ENCODE measurements around the gene CREB3L2. TPM values are rescaled to one million over a fixed set of nuclear protein-coding genes. Genes with fewer than 3 reads are reported as not detected.
"Not testable (repeated sequence)": the region's sequence is repeated elsewhere in the genome, so short reads cannot be mapped to it uniquely, and the experiment has no call there.

The CREB3L2 gene
- total RNA-seq, 1 experiment from 2014 or later = 16.0 TPM

DNA sequence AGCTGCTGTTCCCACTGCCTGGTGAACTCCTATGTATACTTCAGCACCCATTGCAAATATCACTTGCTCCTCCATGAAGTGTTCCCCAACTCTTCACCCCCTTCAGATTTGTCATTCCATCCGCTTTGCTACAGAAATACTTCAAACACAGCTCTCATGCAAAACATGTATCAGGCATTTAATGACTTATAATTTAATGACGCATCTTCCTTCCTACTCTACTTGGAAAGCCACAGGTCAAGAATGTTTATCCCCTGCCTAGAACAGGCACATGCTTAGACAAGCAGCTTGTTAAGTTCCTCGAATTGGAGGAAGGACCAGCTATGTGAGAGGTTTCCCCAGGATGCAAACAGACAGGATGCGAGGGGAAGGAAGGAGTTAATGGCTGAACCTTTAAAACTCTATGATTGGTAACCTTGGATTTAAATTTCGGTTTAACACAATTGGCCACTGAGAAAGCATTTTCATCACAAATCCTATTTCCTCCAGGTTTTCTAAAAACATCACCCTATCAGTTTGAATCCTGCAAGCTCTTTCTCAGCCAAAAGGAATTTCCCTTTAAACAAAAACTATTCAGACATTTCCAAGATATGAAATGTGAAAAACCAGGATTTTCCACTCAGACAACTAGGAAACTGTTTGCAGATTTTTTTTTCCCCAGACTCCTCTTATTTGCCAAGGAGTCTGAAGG is 11.5 kb downstream of the CREB3L2 start:
- peak; percentile 51 to 66 for DNase-seq (ENCODE audit: low read depth in 1 of 2, low spot score in 2 of 2)
- Histone ChIP-seq H3K4me3 (no peak overlapping the region), H3K36me3 (no peaks in the 10 kb centered on the region), H3K27me3 (replicated peaks) (no peaks in the 10 kb centered on the region), H3K9me3 (replicated peaks) (no peaks in the 10 kb centered on the region), H3K4me1 (replicated peaks) (peaks cover 50% of the 10 kb centered on the region), H3K27ac (peak overlapping the region; percentile 55)

DNA sequence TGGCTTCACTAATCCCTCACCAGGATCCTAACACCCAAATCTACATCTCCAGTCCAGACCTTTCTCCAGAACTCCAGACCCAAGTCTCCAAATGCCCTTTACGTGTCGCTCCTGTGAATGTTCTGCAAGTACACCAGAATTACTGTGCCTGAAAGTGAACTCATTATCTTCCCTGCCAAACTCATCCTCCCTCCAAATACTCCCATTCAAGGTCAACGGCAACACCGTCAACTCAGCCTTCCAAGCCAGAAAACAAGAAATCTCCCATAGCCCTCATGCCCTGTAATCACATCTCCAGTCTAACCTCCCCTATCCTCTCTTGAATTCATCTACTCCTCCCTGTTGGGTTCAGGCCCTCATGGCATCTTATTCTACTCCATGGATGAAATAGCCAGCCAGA is 12.3 kb downstream of the CREB3L2 start:
- Histone ChIP-seq H3K4me3 (no peak overlapping the region), H3K9me3 (replicated peaks) (no peaks in the 10 kb centered on the region), H3K4me1 (replicated peaks) (peaks cover 56% of the 10 kb centered on the region), H3K27ac (peak overlapping the region; percentile 55; the same call in 1 of the 2 replicates), H3K36me3 (peaks cover under 1% of the 10 kb centered on the region; the same call in 1 of the 2 replicates), H3K27me3 (replicated peaks) (no peaks in the 10 kb centered on the region)
- DNase-seq (ENCODE audit: low read depth in 1 of 2, low spot score in 2 of 2) = no peak

DNA sequence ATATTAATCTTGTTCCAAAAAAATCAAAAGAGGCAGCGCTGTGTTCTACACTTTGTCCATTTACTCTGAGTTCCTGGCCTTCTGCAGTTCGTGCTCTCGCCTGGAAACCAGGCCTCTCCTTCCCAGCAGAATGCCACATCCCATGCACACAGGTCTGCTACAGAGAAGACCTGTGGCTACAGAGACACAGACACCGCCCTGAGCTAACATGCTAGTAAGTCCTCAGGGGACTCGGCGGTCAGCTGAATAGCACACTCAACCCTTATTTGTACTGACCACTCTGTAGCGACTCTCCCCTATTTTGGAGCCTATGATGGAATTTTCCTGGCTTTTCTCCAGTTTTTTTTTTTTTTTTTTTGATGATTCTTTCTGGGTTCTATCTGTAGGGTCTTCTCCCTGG is 12.8 kb downstream of the CREB3L2 start:
- Histone ChIP-seq H3K27me3 (replicated peaks) (no peaks in the 10 kb centered on the region), H3K4me3 (no peak overlapping the region), H3K36me3 (peaks cover 3% of the 10 kb centered on the region; the same call in 1 of the 2 replicates), H3K9me3 (replicated peaks) (0 out of 2 replicates have a peak, but pooled peaks cover 1% of the 10 kb centered on the region), H3K27ac (no peak overlapping the region), H3K4me1 (replicated peaks) (peaks cover 56% of the 10 kb centered on the region)
- no peak for DNase-seq (ENCODE audit: low read depth in 1 of 2, low spot score in 2 of 2)

DNA sequence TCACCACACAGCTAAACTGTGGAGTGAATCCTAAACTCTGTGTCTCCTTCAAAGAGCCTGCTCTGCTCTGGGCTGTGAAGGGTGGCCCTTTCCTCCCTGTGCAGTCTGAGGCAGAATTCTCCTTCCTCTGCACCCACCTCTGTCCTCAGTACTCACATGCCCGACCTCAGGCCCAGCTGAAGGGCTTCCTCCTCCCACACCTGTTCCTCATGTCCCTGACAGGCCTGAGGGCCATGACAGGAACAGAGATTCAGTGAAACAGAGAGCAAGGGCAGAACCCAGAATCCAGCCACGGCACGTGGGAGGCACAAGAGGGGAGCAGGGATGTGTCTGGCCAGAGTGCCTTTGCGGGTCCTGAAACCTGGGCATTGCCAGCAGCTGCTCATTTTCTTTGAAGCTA is 13.9 kb downstream of the CREB3L2 start:
- H3K4me1 ChIP-seq (replicated peaks) = peaks cover 48% of the 10 kb centered on the region
- peaks cover 9% of the 10 kb centered on the region for H3K36me3 ChIP-seq
- no peak overlapping the region for H3K4me3 ChIP-seq
- H3K27me3 ChIP-seq (replicated peaks) = no peaks in the 10 kb centered on the region
- no peak overlapping the region for H3K27ac ChIP-seq
- H3K9me3 ChIP-seq (replicated peaks) = 0 out of 2 replicates have a peak, but pooled peaks cover 2% of the 10 kb centered on the region
- DNase-seq (ENCODE audit: low read depth in 1 of 2, low spot score in 2 of 2) = no peak

DNA sequence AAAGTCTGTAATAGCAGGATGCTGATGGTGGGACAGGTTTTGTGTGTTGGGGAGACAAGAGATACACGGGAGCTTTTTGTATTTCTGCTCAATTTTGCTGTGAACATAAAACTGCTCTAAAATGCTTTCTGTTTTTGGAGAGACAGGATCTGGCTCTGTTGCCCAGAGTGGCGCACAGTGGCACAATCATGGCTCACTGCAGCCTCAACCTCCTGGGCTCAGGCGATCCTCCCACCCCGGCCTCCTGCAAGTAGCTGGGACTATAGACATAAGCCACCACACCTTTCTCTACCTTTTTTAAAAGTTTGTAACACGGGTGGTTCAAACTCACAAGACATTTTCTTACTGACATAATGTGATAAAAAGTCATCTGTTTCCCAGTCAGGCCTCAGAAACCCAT is 14.3 kb downstream of the CREB3L2 start:
- DNase-seq (ENCODE audit: low read depth in 1 of 2, low spot score in 2 of 2) = no peak
- H3K36me3 ChIP-seq = peaks cover 12% of the 10 kb centered on the region
- peaks cover 44% of the 10 kb centered on the region for H3K4me1 ChIP-seq (replicated peaks)
- H3K27me3 ChIP-seq (replicated peaks) = no peaks in the 10 kb centered on the region
- no peak overlapping the region for H3K27ac ChIP-seq
- H3K9me3 ChIP-seq (replicated peaks) = 0 out of 2 replicates have a peak, but pooled peaks cover 2% of the 10 kb centered on the region
- H3K4me3 ChIP-seq = no peak overlapping the region

DNA sequence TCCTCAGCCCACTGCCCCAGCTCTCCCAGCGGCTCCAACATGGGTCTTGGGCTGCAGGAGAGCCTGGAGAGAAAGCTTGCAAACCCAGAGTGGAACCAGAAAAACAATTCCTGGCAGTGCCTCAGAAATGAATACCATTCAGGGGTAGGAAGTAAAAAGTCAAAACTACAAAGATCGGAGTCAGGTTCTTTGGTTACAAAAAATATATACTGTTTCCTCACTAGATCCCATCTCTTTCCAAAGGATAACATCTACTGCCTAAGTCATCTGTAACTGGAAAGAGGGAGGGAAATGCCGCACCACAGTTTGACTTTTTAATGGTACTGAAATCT is 14.9 kb downstream of the CREB3L2 start:
- Histone ChIP-seq H3K27me3 (replicated peaks) (no peaks in the 10 kb centered on the region), H3K4me1 (replicated peaks) (peaks cover 38% of the 10 kb centered on the region), H3K36me3 (peaks cover 18% of the 10 kb centered on the region), H3K27ac (no peak overlapping the region), H3K4me3 (no peak overlapping the region), H3K9me3 (replicated peaks) (0 out of 2 replicates have a peak, but pooled peaks cover 2% of the 10 kb centered on the region)
- DNase-seq (ENCODE audit: low read depth in 1 of 2, low spot score in 2 of 2) = no peak

DNA sequence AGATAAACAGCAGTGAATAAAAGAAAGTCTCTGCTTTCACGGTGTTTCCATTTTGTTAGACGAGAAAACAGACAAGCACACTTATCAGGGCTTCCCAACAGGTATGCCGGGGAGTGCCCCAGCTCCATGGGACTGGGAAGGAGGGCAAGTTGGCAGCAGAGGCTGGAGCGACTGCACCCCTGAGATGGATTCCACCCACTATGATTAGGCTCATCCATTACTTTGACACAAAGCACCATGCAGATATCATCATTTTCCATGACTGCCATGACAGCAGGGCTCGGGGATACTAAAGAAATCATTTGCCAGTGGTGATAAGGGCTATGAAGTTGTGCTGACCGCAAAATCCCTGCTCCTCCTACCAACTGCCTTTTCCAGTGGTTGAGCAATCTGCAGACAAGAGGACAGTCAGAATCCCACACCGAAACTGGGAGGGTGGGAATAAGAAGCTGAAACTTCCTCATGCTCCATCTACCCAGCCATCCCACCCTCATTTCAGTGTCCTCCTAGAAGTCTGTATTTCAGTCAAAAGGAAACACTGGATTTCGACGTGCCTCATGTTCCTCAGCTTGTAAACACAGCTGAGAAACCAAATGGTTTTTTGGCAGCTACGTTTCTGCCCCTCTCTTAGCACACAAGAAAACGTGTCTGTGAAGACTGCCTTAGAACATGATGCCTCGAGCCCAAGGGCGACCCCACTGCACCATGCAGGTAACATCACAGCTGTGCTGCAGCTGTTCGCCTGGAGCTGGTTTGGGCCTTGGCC is 15.5 kb downstream of the CREB3L2 start:
- no peak overlapping the region for H3K27ac ChIP-seq
- DNase-seq (ENCODE audit: low read depth in 1 of 2, low spot score in 2 of 2) = no peak
- H3K27me3 ChIP-seq (replicated peaks) = no peaks in the 10 kb centered on the region
- peaks cover 38% of the 10 kb centered on the region for H3K4me1 ChIP-seq (replicated peaks)
- 0 out of 2 replicates have a peak, but pooled peaks cover 2% of the 10 kb centered on the region for H3K9me3 ChIP-seq (replicated peaks)
- no peak overlapping the region for H3K4me3 ChIP-seq
- peaks cover 18% of the 10 kb centered on the region for H3K36me3 ChIP-seq

DNA sequence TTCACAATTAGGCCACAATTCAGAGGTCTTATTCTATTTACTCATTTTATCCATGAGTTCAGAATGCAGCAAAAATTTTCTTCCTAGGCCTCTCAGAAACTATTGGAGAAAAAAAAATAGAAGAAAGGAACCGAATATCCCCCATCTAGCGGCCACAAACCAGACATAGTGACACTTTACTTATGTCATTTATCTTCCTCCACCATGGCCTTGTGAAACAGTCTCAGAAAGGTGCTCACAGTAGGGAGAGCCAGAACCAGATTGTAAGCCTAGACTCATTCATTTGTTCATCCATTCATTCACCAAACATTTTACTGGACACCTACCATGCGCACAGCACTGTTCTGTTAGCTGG is 16.0 kb downstream of the CREB3L2 start:
- DNase-seq (ENCODE audit: low read depth in 1 of 2, low spot score in 2 of 2) = no peak
- H3K9me3 ChIP-seq (replicated peaks) = 0 out of 2 replicates have a peak, but pooled peaks cover 2% of the 10 kb centered on the region
- peaks cover 18% of the 10 kb centered on the region for H3K36me3 ChIP-seq
- no peak overlapping the region for H3K4me3 ChIP-seq
- H3K27ac ChIP-seq = no peak overlapping the region
- no peaks in the 10 kb centered on the region for H3K27me3 ChIP-seq (replicated peaks)
- peaks cover 38% of the 10 kb centered on the region for H3K4me1 ChIP-seq (replicated peaks)

DNA sequence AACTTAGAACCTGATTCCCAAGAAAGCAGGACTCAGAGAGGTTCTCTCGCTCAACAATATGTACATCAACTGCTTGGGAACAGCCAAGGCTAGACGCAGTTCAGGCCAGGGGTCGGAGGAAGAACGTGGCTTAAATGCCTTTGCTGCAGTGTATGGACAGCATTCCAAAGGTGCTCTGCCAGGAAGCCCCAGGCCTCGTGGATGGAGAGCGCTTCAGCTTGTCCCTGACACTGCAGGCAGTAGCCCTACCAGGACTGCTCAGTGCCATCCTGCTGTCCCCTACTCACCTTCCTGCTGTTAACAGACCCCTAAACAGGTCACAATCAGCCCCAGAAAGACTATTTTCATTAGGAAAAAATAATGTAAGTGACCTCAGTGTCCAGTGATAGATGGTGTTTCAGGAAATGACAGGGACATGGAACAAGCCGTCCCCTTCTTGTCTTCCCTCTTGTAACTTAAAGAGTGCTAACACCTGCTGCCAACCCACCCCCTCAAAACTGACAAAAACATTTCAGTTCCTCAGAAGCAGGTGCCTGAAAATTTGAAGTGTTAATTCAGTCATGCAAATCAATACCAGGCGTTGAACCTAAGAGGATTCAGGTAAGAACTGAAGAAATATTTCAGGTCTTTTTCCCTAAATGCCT is 16.5 kb downstream of the CREB3L2 start:
- Histone ChIP-seq H3K9me3 (replicated peaks) (0 out of 2 replicates have a peak, but pooled peaks cover 2% of the 10 kb centered on the region), H3K27ac (no peak overlapping the region), H3K4me3 (no peak overlapping the region), H3K27me3 (replicated peaks) (no peaks in the 10 kb centered on the region), H3K36me3 (peaks cover 18% of the 10 kb centered on the region), H3K4me1 (replicated peaks) (peaks cover 38% of the 10 kb centered on the region)
- DNase-seq (ENCODE audit: low read depth in 1 of 2, low spot score in 2 of 2) = no peak

DNA sequence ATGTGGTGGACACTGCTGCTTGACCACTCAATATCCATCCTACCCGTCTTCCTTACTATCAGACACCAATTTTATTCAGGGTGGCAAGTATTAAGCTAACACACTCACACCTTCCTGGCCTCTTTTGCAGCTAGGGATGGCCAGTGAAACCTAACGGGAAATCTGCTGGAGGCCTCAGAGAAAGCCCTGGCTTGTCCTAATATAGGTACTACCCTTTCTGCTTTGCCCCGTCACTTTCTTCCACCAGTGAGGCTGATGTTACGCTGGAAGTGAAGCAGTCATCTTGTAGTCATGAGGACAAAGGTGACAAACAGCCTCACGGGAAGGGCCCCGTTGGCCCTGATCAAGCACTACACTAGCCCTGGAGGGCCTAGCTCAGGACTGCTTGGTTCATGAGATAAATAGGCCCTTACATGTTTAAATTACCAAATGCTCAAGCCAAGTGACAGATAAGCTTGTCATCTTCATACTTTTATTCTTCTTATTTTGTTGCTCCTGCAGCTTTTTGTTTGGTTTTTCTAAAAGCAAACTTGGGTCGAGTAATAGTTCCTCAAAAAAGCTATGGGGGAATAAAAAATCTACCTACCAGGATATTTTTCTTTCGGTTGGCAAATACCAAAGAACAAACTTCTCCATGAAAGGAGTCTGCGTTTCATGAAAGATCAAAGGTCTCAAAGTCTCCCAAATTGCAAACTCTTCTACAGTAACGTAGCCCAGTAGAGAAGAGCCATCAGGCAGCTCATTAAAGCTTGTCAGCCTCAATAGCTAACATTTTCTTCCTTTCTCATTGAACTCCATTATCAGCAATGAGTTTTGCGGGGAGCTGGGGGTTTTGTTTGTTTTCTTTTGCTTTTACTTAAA is 17.5 kb downstream of the CREB3L2 start:
- Histone ChIP-seq H3K36me3 (peaks cover 18% of the 10 kb centered on the region), H3K27me3 (replicated peaks) (no peaks in the 10 kb centered on the region), H3K4me3 (no peak overlapping the region), H3K4me1 (replicated peaks) (peaks cover 39% of the 10 kb centered on the region), H3K9me3 (replicated peaks) (0 out of 2 replicates have a peak, but pooled peaks cover 2% of the 10 kb centered on the region), H3K27ac (no peak overlapping the region)
- no peak for DNase-seq (ENCODE audit: low read depth in 1 of 2, low spot score in 2 of 2)

DNA sequence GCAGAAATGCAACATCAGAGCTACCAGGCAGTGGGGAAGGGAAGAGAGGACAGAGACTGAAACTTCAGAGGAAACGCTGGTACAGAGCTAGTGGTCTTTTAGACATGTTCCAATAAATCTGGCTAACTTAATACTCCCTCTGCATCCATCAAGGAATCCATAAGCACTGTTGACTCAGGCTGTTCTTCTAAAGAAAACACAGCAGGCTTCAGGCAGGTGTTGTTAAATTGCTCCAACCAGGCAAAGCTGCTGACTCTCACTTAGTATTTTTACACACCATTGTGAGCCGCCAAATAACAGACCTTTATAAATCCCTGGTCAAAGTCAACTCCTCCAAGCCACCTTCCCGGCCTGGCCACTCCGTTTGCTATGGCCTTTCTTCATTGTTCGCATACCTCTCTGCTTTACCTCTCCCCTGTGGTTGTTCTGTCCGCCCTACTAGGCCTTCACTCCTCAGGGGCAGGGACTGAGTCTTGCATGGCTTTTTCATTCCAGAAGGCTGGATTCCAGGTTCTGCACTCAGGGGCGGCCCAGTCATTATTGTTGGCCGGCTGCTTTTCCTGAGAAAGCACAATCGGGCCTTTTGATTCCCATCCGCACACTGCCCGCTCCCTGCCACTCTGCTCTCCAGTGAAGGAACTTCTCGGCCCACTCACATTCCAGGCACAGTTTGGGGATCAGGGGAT is 18.4 kb downstream of the CREB3L2 start:
- 0 out of 2 replicates have a peak, but pooled peaks cover 2% of the 10 kb centered on the region for H3K9me3 ChIP-seq (replicated peaks)
- peaks cover 48% of the 10 kb centered on the region for H3K4me1 ChIP-seq (replicated peaks)
- no peak overlapping the region for H3K4me3 ChIP-seq
- peaks cover 18% of the 10 kb centered on the region for H3K36me3 ChIP-seq
- no peak overlapping the region for H3K27ac ChIP-seq
- H3K27me3 ChIP-seq (replicated peaks) = no peaks in the 10 kb centered on the region
- no peak for DNase-seq (ENCODE audit: low read depth in 1 of 2, low spot score in 2 of 2)

DNA sequence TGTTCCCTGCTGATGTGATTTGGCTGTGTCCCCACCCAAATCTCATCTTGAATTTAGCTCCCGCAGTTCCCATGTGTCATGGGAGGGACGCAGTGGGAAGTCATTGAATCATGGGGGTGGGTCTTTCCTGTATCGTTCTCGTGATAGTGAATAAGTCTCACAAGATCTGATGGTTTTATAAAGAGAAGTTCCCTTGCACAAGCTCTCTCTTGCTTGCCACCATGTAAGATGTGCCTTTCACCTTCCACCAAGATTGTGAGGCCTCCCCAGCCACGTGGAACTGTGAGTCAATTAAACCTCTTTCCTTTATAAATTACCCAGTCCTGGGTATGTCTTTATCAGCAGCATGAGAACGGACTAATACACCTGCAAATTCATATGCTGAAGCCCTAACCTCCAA is 19.5 kb downstream of the CREB3L2 start:
- Histone ChIP-seq H3K4me1 (replicated peaks) (peaks cover 59% of the 10 kb centered on the region), H3K36me3 (peaks cover 18% of the 10 kb centered on the region)
- H3K27me3 ChIP-seq (replicated peaks); DNase-seq (ENCODE audit: low read depth in 1 of 2, low spot score in 2 of 2); H3K27ac ChIP-seq; H3K4me3 ChIP-seq; H3K9me3 ChIP-seq (replicated peaks): not testable (repeated sequence)

DNA sequence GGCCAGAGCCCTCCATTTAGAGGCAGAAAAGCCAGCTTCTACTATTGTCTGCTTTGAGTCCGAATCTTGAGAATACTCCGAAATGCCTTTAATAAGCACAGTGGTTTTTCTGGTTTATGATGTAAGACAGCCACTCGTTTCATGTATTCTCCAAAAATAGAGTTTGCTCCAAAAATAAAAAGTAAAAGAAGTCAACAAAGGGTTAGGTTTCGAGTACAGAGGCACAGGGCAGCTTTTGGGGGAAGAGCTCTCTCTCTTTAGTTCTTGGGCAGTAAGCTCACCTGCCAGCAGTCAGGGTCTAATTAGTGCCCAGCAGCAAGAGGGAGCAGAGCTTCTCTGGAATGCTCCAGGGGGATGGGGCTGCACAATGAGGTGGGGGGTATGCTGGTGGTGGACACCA is 20.2 kb downstream of the CREB3L2 start:
- peaks cover 61% of the 10 kb centered on the region for H3K4me1 ChIP-seq (replicated peaks)
- H3K27me3 ChIP-seq (replicated peaks) = no peaks in the 10 kb centered on the region
- H3K36me3 ChIP-seq = peaks cover 18% of the 10 kb centered on the region
- no peak for DNase-seq (ENCODE audit: low read depth in 1 of 2, low spot score in 2 of 2)
- no peak overlapping the region for H3K4me3 ChIP-seq
- peak overlapping the region; percentile 68 for H3K27ac ChIP-seq
- 0 out of 2 replicates have a peak, but pooled peaks cover 2% of the 10 kb centered on the region for H3K9me3 ChIP-seq (replicated peaks)
